SU-DHL-6 (cell line): Measurements from ENCODE around the gene TCF12.

ENCODE experiments used
- H2AFZ ChIP-seq: fragments of 200-600 bp; sonication (generic); 2 replicates; pipeline ENCODE4 v1.6.1; 2014; ENCODE audit warnings: low read depth, mild to moderate bottlenecking, moderate library complexity, mixed read lengths, antibody characterized with exemption, low read length; ENCODE audit not compliant: severe bottlenecking
- H3F3A ChIP-seq: fragments of 200-600 bp; shearing (Covaris generic); 2 replicates; pipeline ENCODE4 v1.6.0; 2016; ENCODE audit warnings: antibody characterized with exemption, mild to moderate bottlenecking; ENCODE audit not compliant: insufficient read depth
- H3K27ac ChIP-seq: fragments of 200-600 bp; sonication (generic); 2 replicates; pipeline ENCODE4 v1.5.1; 2016; ENCODE audit warnings: low read depth, mild to moderate bottlenecking, low read length, moderate library complexity, mixed read lengths
- H3K27me3 ChIP-seq: fragments of 200-600 bp; sonication (generic), shearing (Covaris generic); 2 replicates; pipeline ENCODE4 v1.6.0; 2014; ENCODE audit warnings: mild to moderate bottlenecking, low read length
- H3K36me3 ChIP-seq: fragments of 200-600 bp; sonication (generic); 2 replicates; pipeline ENCODE4 v1.6.1; 2014; ENCODE audit warnings: mild to moderate bottlenecking, low read length, mixed read lengths
- H3K4me2 ChIP-seq: fragments of 300-600, 200-600 bp; shearing (Covaris generic), sonication (generic); 2 replicates; pipeline ENCODE4 v1.6.0; 2014; ENCODE audit warnings: low read length, low read depth, mild to moderate bottlenecking; ENCODE audit not compliant: poor library complexity, severe bottlenecking
- H3K4me3 ChIP-seq: fragments of 200-600 bp; sonication (generic); 2 replicates; pipeline ENCODE4 v1.5.1; 2014; ENCODE audit warnings: antibody characterized with exemption, low read length, mild to moderate bottlenecking, mixed read lengths; ENCODE audit not compliant: insufficient read depth, poor library complexity, severe bottlenecking
- H3K79me2 ChIP-seq: fragments of 200-600 bp; sonication (generic); 2 replicates; pipeline ENCODE4 v1.6.1; 2014; ENCODE audit warnings: mild to moderate bottlenecking, low read length, moderate library complexity; ENCODE audit not compliant: insufficient read depth
- H3K9ac ChIP-seq: fragments of 200-600 bp; sonication (generic); 2 replicates; pipeline ENCODE4 v1.7.0; 2014; ENCODE audit warnings: mild to moderate bottlenecking, low read length
- H3K9me2 ChIP-seq: fragments of 200-600 bp; sonication (generic); replicated peaks from 2 replicates; pipeline ENCODE4 v1.6.1; 2014; ENCODE audit warnings: low read length; ENCODE audit not compliant: insufficient read depth
- H3K9me3 ChIP-seq: fragments of 200-600 bp; sonication (generic); 2 replicates; pipeline ENCODE4 v1.6.1; 2014; ENCODE audit warnings: low read length, mixed read lengths; ENCODE audit not compliant: insufficient read depth
- H4K20me1 ChIP-seq: fragments of 200-600 bp; sonication (generic); 2 replicates; pipeline ENCODE4 v1.6.1; 2014; ENCODE audit warnings: low read depth, mild to moderate bottlenecking, antibody characterized with exemption, low read length, moderate library complexity, mixed read lengths
- EZH2phosphoT487 ChIP-seq: fragments of 200-600 bp; sonication (generic), shearing (Covaris generic); conservative IDR thresholded peaks from 2 replicates; pipeline ENCODE4 v1.6.1; 2018; ENCODE audit warnings: mild to moderate bottlenecking, antibody characterized with exemption, low read length, moderate library complexity, mixed read lengths
- TF ChIP-seq, protein P1 (sequence below): fragments of 200-600 bp; sonication (generic); IDR thresholded peaks from one replicate; pipeline ENCODE4 v1.5.1; 2017; ENCODE audit warnings: antibody characterized with exemption, mild to moderate bottlenecking, low read length, moderate library complexity; ENCODE audit not compliant: insufficient read depth, poor library complexity, severe bottlenecking

TCF12 gene

DNA sequence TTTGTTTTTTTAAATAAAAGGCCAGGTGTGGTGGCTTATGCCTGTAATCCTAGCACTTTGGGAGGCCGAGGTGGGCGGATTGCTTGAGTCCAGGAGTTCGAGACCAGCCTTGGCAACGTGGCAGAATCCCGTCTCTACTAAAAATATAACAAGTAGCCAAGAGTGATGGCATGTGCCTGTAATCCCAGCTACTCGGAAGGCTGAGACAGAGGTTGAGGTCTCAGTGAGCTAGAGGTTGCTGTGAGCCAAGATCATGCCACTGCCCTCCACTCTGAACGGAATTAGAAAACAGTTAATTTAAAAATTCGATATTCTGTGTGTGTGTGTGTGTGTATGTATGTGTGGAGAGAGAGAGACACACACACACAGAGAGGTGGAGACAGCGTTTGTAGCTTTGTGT, 58.8 kb downstream of the TCF12 start:
- Histone ChIP-seq H3K4me2 (no peak overlapping the region), H3K36me3 (no peaks in the 10 kb centered on the region), H3K27me3 (no peaks in the 10 kb centered on the region), H3K9me3 (no peaks in the 10 kb centered on the region), H3K4me3 (no peak overlapping the region), H3K27ac (no peak overlapping the region), H2AFZ (no peak overlapping the region), H3F3A (no peaks in the 10 kb centered on the region), H4K20me1 (peaks cover 22% of the 10 kb centered on the region), H3K79me2 (peaks cover 49% of the 10 kb centered on the region; the same call in 1 of the 2 replicates), H3K9me2 (no peaks in the 10 kb centered on the region), H3K9ac (no peak overlapping the region)
- TF ChIP-seq, protein P1, sequence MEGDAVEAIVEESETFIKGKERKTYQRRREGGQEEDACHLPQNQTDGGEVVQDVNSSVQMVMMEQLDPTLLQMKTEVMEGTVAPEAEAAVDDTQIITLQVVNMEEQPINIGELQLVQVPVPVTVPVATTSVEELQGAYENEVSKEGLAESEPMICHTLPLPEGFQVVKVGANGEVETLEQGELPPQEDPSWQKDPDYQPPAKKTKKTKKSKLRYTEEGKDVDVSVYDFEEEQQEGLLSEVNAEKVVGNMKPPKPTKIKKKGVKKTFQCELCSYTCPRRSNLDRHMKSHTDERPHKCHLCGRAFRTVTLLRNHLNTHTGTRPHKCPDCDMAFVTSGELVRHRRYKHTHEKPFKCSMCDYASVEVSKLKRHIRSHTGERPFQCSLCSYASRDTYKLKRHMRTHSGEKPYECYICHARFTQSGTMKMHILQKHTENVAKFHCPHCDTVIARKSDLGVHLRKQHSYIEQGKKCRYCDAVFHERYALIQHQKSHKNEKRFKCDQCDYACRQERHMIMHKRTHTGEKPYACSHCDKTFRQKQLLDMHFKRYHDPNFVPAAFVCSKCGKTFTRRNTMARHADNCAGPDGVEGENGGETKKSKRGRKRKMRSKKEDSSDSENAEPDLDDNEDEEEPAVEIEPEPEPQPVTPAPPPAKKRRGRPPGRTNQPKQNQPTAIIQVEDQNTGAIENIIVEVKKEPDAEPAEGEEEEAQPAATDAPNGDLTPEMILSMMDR = no peak
- TF ChIP-seq EZH2phosphoT487 = no peak

DNA sequence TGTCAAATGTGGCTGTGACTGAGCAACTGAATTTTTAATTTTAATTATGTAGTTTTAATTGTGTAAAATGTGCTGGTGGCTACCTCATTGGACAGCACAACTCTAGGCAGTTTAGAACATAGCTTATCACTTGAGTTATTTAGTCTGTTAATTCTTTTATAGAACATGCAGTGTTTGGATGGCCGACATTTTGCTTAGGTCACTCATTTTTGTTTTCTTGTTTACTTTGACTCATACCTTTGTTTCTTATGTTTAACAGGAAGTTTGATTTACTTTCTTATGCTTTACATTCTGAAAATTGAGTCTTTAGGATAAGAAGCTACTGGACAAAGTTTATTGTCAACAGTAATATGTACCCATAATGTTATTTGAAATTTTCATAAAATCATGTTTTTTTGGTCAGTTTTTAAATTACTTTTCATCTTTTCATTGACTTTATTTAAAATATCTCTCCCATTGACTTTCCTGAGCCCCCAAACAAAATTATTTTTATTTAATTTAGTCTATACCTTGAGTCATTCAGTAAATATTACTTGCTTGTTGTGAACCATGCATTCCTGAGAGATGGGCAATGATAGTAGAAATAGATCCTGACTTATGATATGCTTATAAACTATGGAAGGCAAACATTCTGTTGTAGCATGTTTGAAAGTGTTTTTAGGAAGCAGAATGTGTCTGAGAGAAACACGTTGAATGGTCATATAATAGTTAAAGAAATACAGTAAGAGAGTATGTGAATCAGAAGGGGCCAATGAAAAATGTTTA, 60.6 kb downstream of the TCF12 start:
- H3K27me3 ChIP-seq = no peaks in the 10 kb centered on the region
- no peak overlapping the region for H3K4me3 ChIP-seq
- H3K79me2 ChIP-seq = peaks cover 34% of the 10 kb centered on the region; the same call in 1 of the 2 replicates
- no peaks in the 10 kb centered on the region for H3K9me3 ChIP-seq
- peaks cover 7% of the 10 kb centered on the region; the same call in 1 of the 2 replicates for H4K20me1 ChIP-seq
- no peaks in the 10 kb centered on the region for H3K9me2 ChIP-seq
- no peak overlapping the region for H2AFZ ChIP-seq
- TF ChIP-seq, protein P1 = no peak
- TF ChIP-seq EZH2phosphoT487 = no peak
- no peaks in the 10 kb centered on the region for H3K36me3 ChIP-seq
- no peak overlapping the region for H3K4me2 ChIP-seq
- H3F3A ChIP-seq = no peaks in the 10 kb centered on the region
- no peak overlapping the region for H3K9ac ChIP-seq
- H3K27ac ChIP-seq = no peak overlapping the region

DNA sequence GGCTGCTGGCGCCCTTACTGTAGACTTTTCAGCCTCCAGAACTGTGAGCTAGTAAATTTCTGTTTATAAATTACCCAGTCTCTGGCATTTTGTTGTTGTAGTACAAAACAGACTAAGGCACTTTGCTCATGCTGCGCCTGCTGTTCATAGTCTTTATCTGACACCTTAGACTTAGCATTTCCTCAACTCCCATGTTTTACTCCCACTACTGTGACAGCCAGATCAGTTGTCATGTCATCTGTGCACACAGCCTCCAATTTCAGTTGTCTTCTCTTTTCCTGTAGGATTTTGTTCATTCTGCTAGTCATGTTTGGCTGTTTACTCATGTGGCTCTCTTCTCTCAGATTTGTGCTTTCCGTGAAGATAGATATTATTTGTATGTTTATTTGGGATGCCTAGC, 62.0 kb downstream of the TCF12 start:
- no peak for TF ChIP-seq EZH2phosphoT487
- TF ChIP-seq, protein P1 = no peak
- no peak overlapping the region for H3K9ac ChIP-seq
- H3K4me3 ChIP-seq = no peak overlapping the region
- no peak overlapping the region for H2AFZ ChIP-seq
- H3K36me3 ChIP-seq = no peaks in the 10 kb centered on the region
- H3K79me2 ChIP-seq = peaks cover 40% of the 10 kb centered on the region; the same call in 1 of the 2 replicates
- H3K4me2 ChIP-seq = no peak overlapping the region
- no peaks in the 10 kb centered on the region for H3K27me3 ChIP-seq
- H4K20me1 ChIP-seq = peaks cover 6% of the 10 kb centered on the region; the same call in 1 of the 2 replicates
- no peaks in the 10 kb centered on the region for H3K9me2 ChIP-seq
- no peaks in the 10 kb centered on the region for H3K9me3 ChIP-seq
- no peak overlapping the region for H3K27ac ChIP-seq
- no peaks in the 10 kb centered on the region for H3F3A ChIP-seq
